Heart left ventricle (tissue), 16 donors: ENCODE results near the gene ZNF689. TPM values are rescaled to one million over a fixed set of nuclear protein-coding genes. Genes with fewer than 3 reads are reported as not detected.

Source experiments
- ATAC-seq, 4 donors: fragments of 200-7000 bp; cut with Tn5 transposase; one replicate each; pipeline ENCODE4 v1.9.1; 2020 to 2022; ENCODE audit warnings: moderate library complexity in 4 of 4, mild to moderate bottlenecking in 3 of 4, moderate number of reproducible peaks in 1 of 4
- DNase-seq, 5 donors: peaks; one replicate each; pipeline ENCODE4 v3.0.0-alpha.2; 2020
- H3K27ac ChIP-seq, 12 donors: fragments of 200-600 bp; sonication (generic) in 4 of 12; one replicate each; pipeline versions ENCODE4 v1.5.0 to v1.8.0; 2016 to 2022; ENCODE audit warnings: mild to moderate bottlenecking in 2 of 12
- H3K27me3 ChIP-seq, 9 donors: fragments of 200-600 bp; sonication (generic) in 2 of 9; one replicate each; pipeline versions ENCODE4 v1.5.1 to v1.8.0; 2016 to 2022; ENCODE audit warnings: mild to moderate bottlenecking in 3 of 9
- H3K36me3 ChIP-seq, 9 donors: fragments of 200-600 bp; sonication (generic) in 2 of 9; one replicate each; pipeline versions ENCODE4 v1.5.0 to v1.8.0; 2018 to 2022; ENCODE audit warnings: mild to moderate bottlenecking in 2 of 9
- H3K4me1 ChIP-seq, 12 donors: fragments of 200-600 bp; sonication (generic) in 4 of 12; one replicate each; pipeline versions ENCODE4 v1.5.0 to v1.8.0; 2016 to 2022; ENCODE audit warnings: mild to moderate bottlenecking in 3 of 12
- H3K4me3 ChIP-seq, 12 donors: fragments of 200-600 bp; sonication (generic) in 4 of 12; one replicate each; pipeline versions ENCODE4 v1.5.0 to v1.8.0; 2017 to 2022; ENCODE audit warnings: mild to moderate bottlenecking in 9 of 12, moderate library complexity in 4 of 12
- H3K9me3 ChIP-seq, 12 donors: fragments of 200-600 bp; sonication (generic) in 4 of 12; one replicate each; pipeline versions ENCODE4 v1.5.0 to v1.8.0; 2016 to 2022; ENCODE audit warnings: mild to moderate bottlenecking in 1 of 12
- CTCF ChIP-seq, 12 donors: fragments of 200-600 bp; sonication (generic) in 4 of 12; IDR thresholded peaks; one replicate each; pipeline versions ENCODE4 v1.5.0 to v1.8.0; 2018 to 2022; ENCODE audit warnings: antibody characterized with exemption in 12 of 12, mild to moderate bottlenecking in 5 of 12
- POLR2A ChIP-seq, 2 donors: fragments of 450-650 bp; IDR thresholded peaks; one replicate each; pipeline ENCODE4 v1.6.1; 2017; ENCODE audit warnings: antibody characterized with exemption in 2 of 2, mild to moderate bottlenecking in 2 of 2, moderate library complexity in 2 of 2
- WGBS, 4 donors: extraction: QIAGEN DNeasy Blood & Tissue Kit in 2 of 4; methylation state at CpG; one replicate each; pipeline versions ENCODE4 v1.1.5 to v1.1.7; 2013 to 2018; 5-methylcytosine and 5-hydroxymethylcytosine counted together
- intact Hi-C, 10 donors: fragments of 100-400 bp; cut with DNase I; formaldehyde crosslinking; loops; one replicate each; pipeline versions ENCODE4 v1.11.1 to v1.14.2; 2022
- polyA plus RNA-seq, 2 donors: library from polyadenylated mRNA; stranded (reverse); fragments of 200-250 nt; gene quantifications; one replicate each; pipeline ENCODE4 v1.2.3, GENCODE V29; 2013
- total RNA-seq, 9 donors: library from RNA; depleted of rRNA in 2 of 9; stranded (reverse); fragments of >200 nt in 2 of 9; fragmentation: NEBNext Ultra II Directional in 3 of 9; extraction: Animal tissue kit (Norgen Biotek cat#: 25700) in 3 of 9; gene quantifications; one replicate each; pipeline versions ENCODE4 v1.1.0 to v1.2.4, GENCODE V29; 2016 to 2023
- donor health status: ischemic (EF 13 %, LVEDD 7.1; RV severe dilation, severe dysfunction).
- donor health status: healthy with polysubstance abuse.
- donor health status: DM: no; HTN: yes; CAD: no.
- donor health status: DM: no; HTN: no; CAD: no.
- donor health status: ischemic (EF 25% LVEDD 6.9; RV normal size, moderate dysfunction).
- donor health status: ischemic (EF 25% LVEDD 5.7; RV mildly dilated, moderate dysfunction).
- donor health status: healthy.
- donor health status: DM: yes; HTN: yes; CAD: no.
- donor health status: ischemic (EF 35%, LVEDD 5.7; RV mildly dilated, moderate dysfunction).
- donor health status: nonischemic (EF 11% LVEDD 7.7; RV severe dilation, severe dysfunction).
- donor health status: DM: yes; HTN: yes; CAD: no.
- donor health status: PGD.
- donor health status: ischemic (EF 29% LVEDD 5.4; RV normal size, mild dysfunction).
- donor health status: nonischemic (EF 23%, LVEDD 6.1; RV moderate dilation, normal function).

Gene ZNF689
- total and polyA plus RNA-seq, 11 donors = 2.7 to 7.9 (median 6.5) TPM

GRCh38 chr16:30588651-30589050 is 21.5 kb downstream of the ZNF689 start:
- ATAC-seq = no peak
- Histone ChIP-seq H3K27ac (no peak overlapping the region), H3K4me3 (no peak overlapping the region), H3K27me3 (no peaks in the 10 kb centered on the region), H3K4me1 (peaks cover 0 to 25% (median 10%) of the 10 kb centered on the region in 12 donors), H3K9me3 (no peaks in the 10 kb centered on the region), H3K36me3 (peaks cover 0 to 8% (median 4%) of the 10 kb centered on the region in 9 donors)
- 82 to 98% (median 92%) methylated on average over 2 of the region's 2 CpGs for WGBS, 4 donors
- intact Hi-C loops = loop anchor here in 5 of 10 donors (5.0 to 10.0 kb wide), 7 partner anchors 39 to 69 kb away; partner anchors contain the start of genes FBRS (in 2 of the 5), PRR14 (in 1 of the 5) and ZNF768 (in 1 of the 5)
- no peak for DNase-seq
- TF ChIP-seq POLR2A (IDR thresholded peaks at IDR 0.05) = no peak
- no peak for TF ChIP-seq CTCF (IDR thresholded peaks at IDR 0.05)

- H3K9me3 ChIP-seq = no peaks in the 10 kb centered on the region
- TF ChIP-seq POLR2A (IDR thresholded peaks at IDR 0.05) (peak in 1 of 2 donors; percentile 54), CTCF (IDR thresholded peaks at IDR 0.05) (peak in 11 of 12 donors; percentile 10 to 57 (median 33))
- ATAC-seq = peak; percentile 98 to 100 (median 99)
- DNase-seq = peak; percentile 94 to 98 (median 98)
- 0 to 1% (median 0%) methylated on average over 29 to 50 of the region's 50 CpGs for WGBS, 4 donors
- peaks cover 0 to 25% (median 10%) of the 10 kb centered on the region in 12 donors for H3K4me1 ChIP-seq
- H3K4me3 ChIP-seq = peak within 1 kb of the TSS; percentile 54 to 93 (median 74)
- peak within 1 kb of the TSS; percentile 83 to 97 (median 88) for H3K27ac ChIP-seq
- intact Hi-C loops = loop anchor here in 7 of 10 donors (1.0 to 10.0 kb wide), 12 partner anchors 13 to 72 kb away; partner anchors contain the start of genes ZNF768 (in 3 of the 7), FBRS (in 2 of the 7), PRR14 (in 1 of the 7) and ZNF688 (in 1 of the 7)
- no peaks in the 10 kb centered on the region for H3K27me3 ChIP-seq
- peaks cover 0 to 37% (median 29%) of the 10 kb centered on the region in 9 donors for H3K36me3 ChIP-seq
Measured at GRCh38 chr16:30585400-30586191, 24.6 kb downstream of the ZNF689 start, which contains the start of gene ZNF785. Gene ZNF785, minus strand, starts transcription at chr16:30585697. Its CDS starts 86 bp downstream, at chr16:30585611.

- DNase-seq (no peak), ATAC-seq (peak in 1 of 4 donors; percentile 1)
- Histone ChIP-seq H3K27me3 (no peaks in the 10 kb centered on the region), H3K9me3 (no peaks in the 10 kb centered on the region), H3K4me3 (peak overlapping the region; percentile 54 to 93 (median 74)), H3K4me1 (peaks cover 0 to 25% (median 10%) of the 10 kb centered on the region in 12 donors), H3K36me3 (peaks cover 0 to 37% (median 29%) of the 10 kb centered on the region in 9 donors), H3K27ac (peak overlapping the region; percentile 83 to 97 (median 88))
- TF ChIP-seq CTCF (IDR thresholded peaks at IDR 0.05) (no peak), POLR2A (IDR thresholded peaks at IDR 0.05) (no peak)
- intact Hi-C loops = loop anchor here in 7 of 10 donors (1.0 to 10.0 kb wide), 12 partner anchors 13 to 72 kb away; partner anchors contain the start of genes ZNF768 (in 3 of the 7), FBRS (in 2 of the 7), PRR14 (in 1 of the 7) and ZNF688 (in 1 of the 7)
- WGBS, 4 donors = 1 to 3% (median 1%) methylated on average over 16 to 23 of the region's 23 CpGs
Measured at GRCh38 chr16:30585022-30585399, 25.2 kb downstream of the ZNF689 start.
